BE2C (cell line): ENCODE measurements around the gene ZNF580. TPM values are rescaled to one million over a fixed set of nuclear protein-coding genes. Genes with fewer than 3 reads are reported as not detected.
A peak's percentile ranks its signal among the peaks of the same experiment; 100 is the strongest.

Source experiments
- DNase-seq: peaks from one replicate; pipeline ENCODE4 v3.0.0-alpha.2; 2020
- H3K27me3 ChIP-seq: fragments of 250-450 bp; sonication (Bioruptor Pico); 2 replicates; pipeline ENCODE4 v1.5.1; 2020; ENCODE audit warnings: mild to moderate bottlenecking
- H3K36me3 ChIP-seq: fragments of 250-450 bp; sonication (Bioruptor Pico); 2 replicates; pipeline ENCODE4 v1.5.1; 2020; ENCODE audit warnings: mild to moderate bottlenecking
- H3K4me1 ChIP-seq: fragments of 250-450 bp; sonication (Bioruptor Pico); 2 replicates; pipeline ENCODE4 v1.5.1; 2020
- H3K4me3 ChIP-seq: 2 replicates; pipeline ENCODE4 v1.5.1; 2011; ENCODE audit warnings: low read depth, low read length
- H3K9me3 ChIP-seq: fragments of 250-450 bp; sonication (Bioruptor Pico); 2 replicates; pipeline ENCODE4 v1.5.1; 2020
- CTCF ChIP-seq: IDR thresholded peaks from 2 replicates; pipeline ENCODE4 v1.5.1; 2012; ENCODE audit warnings: mild to moderate bottlenecking, low read depth, low read length
- polyA plus RNA-seq: library from polyadenylated mRNA; unstranded; fragments of >200 nt; gene quantifications from one replicate; pipeline ENCODE4 v1.2.1, GENCODE V29; 2012; ENCODE audit warnings: low read depth, missing spikeins; ENCODE audit not compliant: insufficient read length, insufficient read depth

The ZNF580 gene, protein sequence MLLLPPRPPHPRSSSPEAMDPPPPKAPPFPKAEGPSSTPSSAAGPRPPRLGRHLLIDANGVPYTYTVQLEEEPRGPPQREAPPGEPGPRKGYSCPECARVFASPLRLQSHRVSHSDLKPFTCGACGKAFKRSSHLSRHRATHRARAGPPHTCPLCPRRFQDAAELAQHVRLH
- polyA plus RNA-seq, result 129 TPM

DNA sequence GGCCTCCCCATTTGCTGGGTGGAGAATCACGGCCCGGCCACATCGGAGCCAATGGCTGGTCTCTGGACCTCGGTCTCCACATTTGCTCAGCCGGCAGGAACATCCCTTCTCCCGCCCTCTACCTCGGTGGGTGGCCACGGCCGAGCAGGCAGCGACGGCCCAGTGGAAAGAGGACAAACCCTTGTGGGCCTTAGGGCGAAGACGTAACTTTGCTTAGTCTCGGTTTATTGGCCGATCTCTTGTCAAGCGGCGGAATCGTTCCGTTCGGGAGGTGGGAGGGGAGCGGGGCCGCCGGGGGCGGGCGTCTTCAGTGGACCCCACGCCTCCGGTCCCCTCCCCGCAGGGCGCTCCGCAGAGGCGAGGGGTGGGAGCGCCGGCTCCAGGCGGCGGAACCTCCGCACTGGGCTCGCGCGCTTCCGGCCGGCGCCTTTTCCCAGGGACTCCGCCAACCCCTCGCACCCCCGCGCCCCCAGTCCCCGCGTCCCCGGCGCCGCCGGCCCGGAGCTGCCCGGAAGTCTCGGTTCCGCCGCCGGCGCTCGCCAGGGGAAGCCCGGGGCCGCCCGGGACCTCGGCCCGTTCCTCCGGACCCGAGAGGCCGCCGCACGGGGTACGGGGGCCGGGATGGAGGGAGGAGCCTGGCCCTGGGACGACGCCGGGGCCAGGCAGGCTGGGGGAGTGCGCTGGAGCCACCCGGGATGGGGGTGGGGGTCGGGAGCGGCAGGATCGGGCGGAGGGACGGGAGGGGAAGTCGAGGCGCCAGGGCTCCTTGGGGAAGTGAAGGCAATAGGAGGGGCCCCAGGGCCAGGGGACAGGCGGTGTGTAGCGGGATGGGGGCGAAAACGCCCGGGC is at the start of gene ZNF580:
TSS of gene ZNF580 (plus strand) at position 426 of the 849 bp plus-strand sequence. CDS start 1,507 bp downstream, outside the sequence.
- Histone ChIP-seq H3K27me3 (no peaks in the 10 kb centered on the region), H3K9me3 (no peaks in the 10 kb centered on the region), H3K4me1 (peaks cover 6% of the 10 kb centered on the region), H3K36me3 (peaks cover 14% of the 10 kb centered on the region), H3K4me3 (peak within 1 kb of the TSS; percentile 90)
- no peak for TF ChIP-seq CTCF
- peak; percentile 76 for DNase-seq

DNA sequence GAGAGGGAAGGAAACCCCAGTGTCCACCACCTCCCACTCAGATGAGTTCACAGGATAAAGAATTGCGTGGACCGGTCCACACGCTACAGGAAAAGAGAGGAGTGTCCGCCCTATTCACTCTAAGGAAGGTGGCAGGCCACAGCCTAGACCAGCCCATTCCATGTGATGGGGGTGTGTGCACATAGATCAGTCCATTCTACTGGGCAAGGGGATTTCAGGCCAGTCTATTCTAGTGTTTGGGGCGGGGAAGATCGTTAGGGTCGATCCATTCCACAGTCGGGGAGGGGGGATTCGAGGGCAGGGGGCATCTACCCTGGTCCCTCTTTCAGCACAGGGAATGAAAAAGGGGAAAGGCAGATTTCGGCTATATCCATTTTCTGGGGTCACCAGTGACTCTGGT is 49.2 kb upstream of the ZNF580 start:
- DNase-seq, result no peak
- no peaks in the 10 kb centered on the region for H3K27me3 ChIP-seq
- peaks cover 7% of the 10 kb centered on the region for H3K4me1 ChIP-seq
- H3K9me3 ChIP-seq, result no peaks in the 10 kb centered on the region
- no peak overlapping the region for H3K4me3 ChIP-seq
- TF ChIP-seq CTCF, result no peak
- peaks cover 20% of the 10 kb centered on the region for H3K36me3 ChIP-seq

DNA sequence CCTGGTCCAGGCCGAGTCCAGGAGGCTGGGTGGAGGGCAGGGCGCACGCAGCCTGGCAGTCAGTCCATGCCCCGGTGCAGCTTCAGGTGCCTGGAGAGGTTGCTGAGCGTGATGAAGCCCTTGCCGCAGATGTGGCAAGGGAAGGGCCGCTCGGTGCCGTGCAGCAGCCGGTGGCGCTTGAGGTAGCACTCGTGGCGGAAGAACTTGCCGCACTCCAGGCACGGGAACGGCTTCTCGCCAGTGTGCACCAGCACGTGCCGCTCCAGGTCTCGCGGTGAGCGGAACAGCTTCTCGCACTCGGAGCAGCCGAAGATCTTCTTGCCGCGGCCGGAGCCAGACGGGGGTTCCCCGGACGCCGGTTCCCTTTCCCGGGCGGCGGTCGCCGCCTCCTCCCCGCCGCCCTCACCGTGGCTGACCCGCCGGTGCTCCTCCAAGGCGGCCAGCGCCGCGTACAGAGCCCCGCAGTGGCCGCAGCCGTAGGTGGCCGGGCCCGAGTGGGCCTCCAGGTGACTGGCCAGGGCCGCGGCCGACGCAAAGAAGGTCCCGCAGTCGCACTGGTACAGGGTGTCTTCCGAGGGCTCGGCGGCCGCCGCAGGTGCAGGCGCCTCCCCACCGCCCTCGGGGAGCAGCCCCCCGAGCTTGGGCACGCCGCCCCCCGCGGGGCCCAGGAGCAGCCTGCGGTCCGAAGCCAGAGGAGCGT is 48.3 kb upstream of the ZNF580 start:
- no peak for DNase-seq

GRCh38 chr19:55593096-55593772 is 47.6 kb upstream of the ZNF580 start:
- Histone ChIP-seq H3K36me3 (peaks cover 26% of the 10 kb centered on the region), H3K9me3 (no peaks in the 10 kb centered on the region), H3K4me3 (no peak overlapping the region), H3K27me3 (no peaks in the 10 kb centered on the region), H3K4me1 (peaks cover 2% of the 10 kb centered on the region)
- no peak for TF ChIP-seq CTCF
- no peak for DNase-seq

More for the DNA sequence above, 48.3 kb upstream of the ZNF580 start:
- peaks cover 2% of the 10 kb centered on the region; the same call in 1 of the 2 replicates for H3K4me1 ChIP-seq
- H3K4me3 ChIP-seq, result no peak overlapping the region
- H3K9me3 ChIP-seq, result no peaks in the 10 kb centered on the region
- H3K27me3 ChIP-seq, result no peaks in the 10 kb centered on the region
- TF ChIP-seq CTCF, result no peak
- H3K36me3 ChIP-seq, result peaks cover 26% of the 10 kb centered on the region

DNA sequence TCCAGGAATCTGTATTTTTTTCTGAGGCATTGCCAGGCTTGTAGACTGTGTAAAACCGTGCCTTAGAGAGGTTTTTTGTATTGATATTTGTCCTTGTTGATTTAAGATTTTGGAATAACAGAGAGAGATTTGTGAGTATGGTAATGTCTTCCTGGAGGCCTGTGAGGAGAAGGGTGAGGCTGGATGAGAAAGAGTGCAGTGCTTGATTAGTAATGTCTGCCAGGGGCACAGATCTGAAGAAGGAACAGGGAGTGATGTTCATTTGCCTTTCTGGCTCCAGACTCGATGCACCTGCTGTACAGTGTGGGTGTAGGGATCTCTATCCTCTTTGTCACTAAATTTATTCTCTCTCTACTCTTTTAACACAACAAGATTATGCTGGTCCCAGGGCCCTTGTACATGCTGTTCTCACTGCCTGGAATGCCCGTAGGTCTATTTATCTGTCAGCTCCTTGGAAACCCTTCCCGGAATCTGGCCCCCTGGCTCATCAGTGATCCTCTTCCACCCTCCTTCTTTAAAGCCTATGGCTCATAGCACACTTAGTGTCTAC is 45.7 kb upstream of the ZNF580 start:
- TF ChIP-seq CTCF, result no peak

More for the DNA sequence above, 45.7 kb upstream of the ZNF580 start:
- no peak overlapping the region for H3K4me3 ChIP-seq
- H3K27me3 ChIP-seq, result no peaks in the 10 kb centered on the region
- H3K9me3 ChIP-seq, result no peaks in the 10 kb centered on the region
- DNase-seq, result no peak
- peaks cover 7% of the 10 kb centered on the region; the same call in 1 of the 2 replicates for H3K4me1 ChIP-seq
- peaks cover 26% of the 10 kb centered on the region for H3K36me3 ChIP-seq
